HCT116 (cell line): ENCODE results near the gene RNF144B. TPM values are rescaled to one million over a fixed set of nuclear protein-coding genes. Genes with fewer than 3 reads are reported as not detected.

Experiments
- ATAC-seq: fragments of 200-7000 bp; cut with Tn5 transposase; 2 replicates; pipeline ENCODE4 v1.9.1; 2020; ENCODE audit warnings: mild to moderate bottlenecking, moderate library complexity
- BruUV-seq: library from RNA; stranded (reverse); fragments of 400-500 nt; replicated peaks from 2 replicates; lab custom pipeline; 2021; lab: Mats Ljungman, UMichigan
- CTCF ChIA-PET: fragments of 300-600 bp; sonication (Branson Sonifier 250); formaldehyde crosslinking; loops from one replicate; lab custom pipeline; 2021; ENCODE audit warnings: antibody characterized with exemption; lab: Charles Lee
- POLR2A ChIA-PET: fragments of 300-600, 350-600 bp; sonication (Branson Sonifier 250); formaldehyde crosslinking; loops from one replicate; lab custom pipeline; 2021; ENCODE audit warnings: antibody characterized with exemption; lab: Charles Lee
- RAD21 ChIA-PET, 2 experiments: fragments of 300-600 bp; sonication (Branson Sonifier 250); formaldehyde crosslinking; loops; one replicate each; lab custom pipeline; 2023; ENCODE audit warnings: low total read pairs in 2 of 2; ENCODE audit not compliant: uncharacterized antibody in 2 of 2, unreplicated experiment in 2 of 2, low non-redundant PET in 1 of 2; lab: Charles Lee
- DNase-seq: peaks from one replicate; pipeline ENCODE4 v3.0.0-alpha.2; 2010; ENCODE audit warnings: low read depth, low spot score
- H2AFZ ChIP-seq: fragments of 200-600 bp; shearing (Covaris generic), sonication (generic); 2 replicates; pipeline ENCODE4 v1.6.1; 2017; ENCODE audit warnings: low read depth, mixed run types, mixed read lengths, antibody characterized with exemption, low read length; ENCODE audit not compliant: poor library complexity, severe bottlenecking
- H3K27ac ChIP-seq: 2 replicates; pipeline ENCODE4 v1.5.1; 2012; ENCODE audit warnings: low read depth, low read length
- H3K27me3 ChIP-seq: fragments of 200-600 bp; sonication (generic); 2 replicates; pipeline ENCODE4 v1.6.1; 2016; ENCODE audit warnings: mixed run types, low read length, mixed read lengths; ENCODE audit not compliant: insufficient read depth
- H3K36me3 ChIP-seq, 2 experiments: fragments of 200-500 bp in 1 of 2; fragments of 200-600 bp in 1 of 2; sonication (Bioruptor generic) in 1 of 2; sonication (generic) in 1 of 2; 2 replicates each; pipeline versions ENCODE4 v1.5.1 to v1.6.1; 2014 to 2016; ENCODE audit warnings: low read length in 2 of 2, inconsistent platforms in 1 of 2, mixed read lengths in 1 of 2, mixed run types in 1 of 2; ENCODE audit not compliant: insufficient read depth in 2 of 2, control insufficient read depth in 1 of 2
- H3K4me1 ChIP-seq, 2 experiments: fragments of 200-600 bp in 1 of 2; sonication (generic) in 1 of 2; 2 replicates each; pipeline versions ENCODE4 v1.5.1 to v1.6.1; 2012 to 2017; ENCODE audit warnings: low read length in 2 of 2, inconsistent platforms in 1 of 2, mild to moderate bottlenecking in 1 of 2, mixed read lengths in 1 of 2, mixed run types in 1 of 2, moderate library complexity in 1 of 2; ENCODE audit not compliant: insufficient read depth in 2 of 2, control insufficient read depth in 1 of 2
- H3K4me2 ChIP-seq: fragments of 200-600 bp; sonication (generic); 2 replicates; pipeline ENCODE4 v1.6.1; 2017; ENCODE audit warnings: mixed run types, low read length, mixed read lengths
- H3K4me3 ChIP-seq, 2 experiments: fragments of 200-600 bp in 1 of 2; sonication (generic) in 1 of 2; replicated peaks in 1 of 2; 2 replicates each; pipeline ENCODE4 v1.5.1; 2011 to 2016; ENCODE audit warnings: low read length in 2 of 2, control low read depth in 1 of 2, low read depth in 1 of 2, mild to moderate bottlenecking in 1 of 2, mixed read lengths in 1 of 2, mixed run types in 1 of 2
- H3K79me2 ChIP-seq: fragments of 200-600 bp; sonication (generic); 2 replicates; pipeline ENCODE4 v1.6.1; 2017; ENCODE audit warnings: mild to moderate bottlenecking, mixed run types, low read length, moderate library complexity, mixed read lengths; ENCODE audit not compliant: insufficient read depth
- H3K9ac ChIP-seq: fragments of 200-600 bp; sonication (generic); 2 replicates; pipeline ENCODE4 v1.6.1; 2016; ENCODE audit warnings: low read length, mixed read lengths
- H3K9me2 ChIP-seq: fragments of 200-600 bp; sonication (generic), shearing (Covaris generic); 2 replicates; pipeline ENCODE4 v1.6.1; 2017; ENCODE audit warnings: mixed run types, mild to moderate bottlenecking, moderate library complexity; ENCODE audit not compliant: insufficient read depth
- H3K9me3 ChIP-seq, 2 experiments: fragments of 200-500 bp in 1 of 2; fragments of 200-600 bp in 1 of 2; sonication (Bioruptor generic) in 1 of 2; sonication (generic) in 1 of 2; 2 replicates each; pipeline ENCODE4 v1.6.1; 2014 to 2017; ENCODE audit warnings: low read length in 2 of 2, mixed read lengths in 2 of 2, inconsistent platforms in 1 of 2, low read depth in 1 of 2, mild to moderate bottlenecking in 1 of 2, mixed run types in 1 of 2, moderate library complexity in 1 of 2; ENCODE audit not compliant: control insufficient read depth in 1 of 2, insufficient read depth in 1 of 2
- H4K20me1 ChIP-seq: fragments of 200-600 bp; sonication (generic), shearing (Covaris generic); 2 replicates; pipeline ENCODE4 v1.6.1; 2017; ENCODE audit warnings: mixed run types, mild to moderate bottlenecking, moderate library complexity; ENCODE audit not compliant: insufficient read depth
- CEBPB ChIP-seq: IDR thresholded peaks from 2 replicates; pipeline ENCODE4 v1.6.1; 2012; ENCODE audit warnings: low read depth
- EGR1 ChIP-seq: IDR thresholded peaks from 2 replicates; pipeline ENCODE4 v1.6.1; 2012; ENCODE audit warnings: low read depth
- ELF1 ChIP-seq: IDR thresholded peaks from 2 replicates; pipeline ENCODE4 v1.6.1; 2012; ENCODE audit warnings: low read depth, borderline replicate concordance
- EZH2 ChIP-seq: fragments of 200-600 bp; sonication (generic); IDR thresholded peaks from 2 replicates; pipeline ENCODE4 v1.6.1; 2017; ENCODE audit warnings: antibody characterized with exemption, mixed run types
- FOSL1 ChIP-seq: IDR thresholded peaks from 2 replicates; pipeline ENCODE4 v1.6.1; 2012; ENCODE audit warnings: low read depth
- JUND ChIP-seq: IDR thresholded peaks from 2 replicates; pipeline ENCODE4 v1.6.1; 2012
- POLR2A ChIP-seq: IDR thresholded peaks from 2 replicates; pipeline ENCODE4 v1.7.0; 2011; ENCODE audit warnings: borderline replicate concordance; ENCODE audit not compliant: insufficient read depth, insufficient read length; ENCODE audit errors: extremely low read depth
- POLR2AphosphoS5 ChIP-seq: IDR thresholded peaks from 2 replicates; pipeline ENCODE4 v1.6.1; 2011; ENCODE audit warnings: mild to moderate bottlenecking, low read depth, low read length, moderate library complexity
- RAD21 ChIP-seq: IDR thresholded peaks from 2 replicates; pipeline ENCODE4 v1.6.1; 2012; ENCODE audit warnings: low read depth, mild to moderate bottlenecking
- SIN3A ChIP-seq: IDR thresholded peaks from 2 replicates; pipeline ENCODE4 v1.6.1; 2012; ENCODE audit warnings: low read depth
- SRF ChIP-seq: IDR thresholded peaks from 2 replicates; pipeline ENCODE4 v1.6.1; 2012; ENCODE audit warnings: low read depth
- TCF7L2 ChIP-seq: IDR thresholded peaks from 2 replicates; pipeline ENCODE4 v1.7.0; 2011; ENCODE audit warnings: borderline replicate concordance, inconsistent platforms; ENCODE audit not compliant: insufficient read depth, insufficient read length; ENCODE audit errors: extremely low read depth
- YY1 ChIP-seq: IDR thresholded peaks from 2 replicates; pipeline ENCODE4 v1.6.1; 2011; ENCODE audit warnings: low read length, low read depth, moderate library complexity, mild to moderate bottlenecking; ENCODE audit not compliant: insufficient replicate concordance; ENCODE audit errors: extremely low read depth
- ZFX ChIP-seq: fragments of 450-650 bp; IDR thresholded peaks from 2 replicates; pipeline ENCODE4 v1.6.1; 2017
- intact Hi-C: fragments of 100-400 bp; cut with micrococcal nuclease; formaldehyde crosslinking; loops from 2 replicates; pipeline ENCODE4 v1.10.0; 2022
- total RNA-seq: library from RNA; stranded (reverse); gene quantifications from one replicate; pipeline ENCODE4 v1.2.1, GENCODE V29; 2021; ENCODE audit not compliant: unreplicated experiment
- TF ChIP-seq, protein P1 (sequence below): IDR thresholded peaks from 2 replicates; pipeline ENCODE4 v1.6.1; 2012
- TF ChIP-seq, protein P2 (sequence below): IDR thresholded peaks from 2 replicates; pipeline ENCODE4 v1.6.1; 2011; ENCODE audit warnings: mild to moderate bottlenecking, low read length, moderate library complexity; ENCODE audit not compliant: insufficient replicate concordance; ENCODE audit errors: extremely low read depth
- TF ChIP-seq, protein P3 (sequence below): IDR thresholded peaks from 2 replicates; pipeline ENCODE4 v1.6.1; 2012

The RNF144B gene
- total RNA-seq, 1 experiment from 2014 or later = 2.1 TPM

DNA sequence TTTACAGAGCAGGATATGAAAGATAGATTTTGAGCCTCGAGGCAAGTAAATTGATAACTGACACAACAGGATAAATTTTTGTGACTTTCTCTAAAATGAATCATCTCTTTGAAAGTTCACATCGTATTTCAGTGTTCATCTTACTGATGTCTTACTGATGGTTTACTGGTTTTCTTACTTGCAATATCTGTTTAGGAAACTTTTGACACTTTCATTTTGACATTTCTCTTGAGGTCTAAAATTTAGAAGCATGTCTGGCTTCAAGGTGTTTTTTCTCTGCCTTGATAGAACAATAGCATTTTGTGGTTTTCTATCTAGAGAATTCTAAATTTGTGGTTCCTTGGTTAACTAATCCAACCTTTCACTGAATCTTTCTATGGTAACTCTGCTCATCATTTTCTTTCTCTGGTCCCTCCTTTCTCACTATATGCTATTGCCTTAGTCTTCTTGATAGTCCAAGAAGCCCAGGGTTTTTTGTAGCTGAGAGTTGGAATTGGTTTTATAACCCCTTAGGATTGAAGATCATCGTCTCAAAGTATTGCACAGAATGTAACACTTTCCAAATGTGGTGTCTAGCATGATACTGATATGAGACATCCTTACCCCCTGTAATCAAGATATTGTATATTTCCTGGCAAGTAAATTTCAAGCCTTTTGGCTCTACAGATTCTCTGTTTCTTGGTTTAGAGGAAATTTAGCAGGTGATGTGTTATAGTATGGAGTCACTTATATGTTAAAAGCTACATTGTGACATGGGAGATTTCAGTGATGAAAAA, 98.7 kb downstream of the RNF144B start:
- Histone ChIP-seq H3K27ac (no peak overlapping the region), H3K27me3 (no peaks in the 10 kb centered on the region; the same call in 1 of the 2 replicates), H3K4me3 (no peak overlapping the region), H3K36me3 (no peaks in the 10 kb centered on the region), H3K4me2 (no peak overlapping the region), H3K9me3 (no peaks in the 10 kb centered on the region), H3K79me2 (no peaks in the 10 kb centered on the region), H3K4me1 (no peaks in the 10 kb centered on the region), H4K20me1 (no peaks in the 10 kb centered on the region), H3K9me2 (no peaks in the 10 kb centered on the region), H2AFZ (no peak overlapping the region), H3K9ac (no peak overlapping the region)
- no peak for TF ChIP-seq JUND
- no peak for TF ChIP-seq EZH2
- no peak for TF ChIP-seq YY1
- no peak for TF ChIP-seq FOSL1
- TF ChIP-seq, protein P1, sequence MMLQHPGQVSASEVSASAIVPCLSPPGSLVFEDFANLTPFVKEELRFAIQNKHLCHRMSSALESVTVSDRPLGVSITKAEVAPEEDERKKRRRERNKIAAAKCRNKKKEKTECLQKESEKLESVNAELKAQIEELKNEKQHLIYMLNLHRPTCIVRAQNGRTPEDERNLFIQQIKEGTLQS = no peak
- TF ChIP-seq ZFX = no peak
- no peak for TF ChIP-seq CEBPB
- no peak for TF ChIP-seq SRF
- no peak for TF ChIP-seq SIN3A
- TF ChIP-seq EGR1 = no peak
- DNase-seq (no peak), ATAC-seq (no peak)
- intact Hi-C loops = no loop called here
- ChIA-PET CTCF (no interaction called here), POLR2A (no interaction called here), RAD21 (no interaction called here)
- no TSS peak for BruUV-seq

DNA sequence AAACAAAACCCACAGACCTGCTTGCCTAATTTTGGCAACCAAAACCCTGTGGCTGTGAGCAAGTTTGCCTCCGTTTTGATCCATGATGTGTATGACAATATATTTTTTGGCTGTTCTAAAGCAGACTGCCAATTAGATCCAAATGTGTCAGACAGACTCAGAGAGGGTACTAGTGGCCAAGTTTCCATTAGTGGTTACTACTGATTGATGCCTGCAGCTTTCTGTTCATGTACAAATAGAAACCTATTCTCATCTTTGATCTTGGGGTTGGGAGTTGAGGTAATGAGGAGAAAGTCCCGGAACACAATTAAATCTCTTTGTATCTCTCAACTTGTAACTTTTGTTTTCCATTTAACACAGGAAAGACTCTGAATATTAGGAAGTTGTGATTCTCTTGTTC, 100.9 kb downstream of the RNF144B start:
- ChIA-PET RAD21 (no interaction called here), POLR2A (no interaction called here), CTCF (no interaction called here)
- Histone ChIP-seq H4K20me1 (no peaks in the 10 kb centered on the region), H3K27ac (no peak overlapping the region), H3K4me1 (no peaks in the 10 kb centered on the region), H3K36me3 (no peaks in the 10 kb centered on the region), H3K4me3 (no peak overlapping the region), H3K4me2 (no peak overlapping the region), H3K9ac (no peak overlapping the region), H2AFZ (no peak overlapping the region), H3K79me2 (no peaks in the 10 kb centered on the region), H3K9me2 (no peaks in the 10 kb centered on the region), H3K27me3 (no peaks in the 10 kb centered on the region; the same call in 1 of the 2 replicates), H3K9me3 (no peaks in the 10 kb centered on the region)
- no TSS peak for BruUV-seq
- intact Hi-C loops = no loop called here
- no peak for ATAC-seq
- DNase-seq = no peak
- TF ChIP-seq, protein P1 = no peak
- TF ChIP-seq TCF7L2 (no peak), YY1 (no peak), RAD21 (no peak), EZH2 (no peak), SIN3A (no peak), POLR2A (no peak), ZFX (no peak), SRF (no peak), POLR2AphosphoS5 (no peak), ELF1 (no peak), CEBPB (no peak), JUND (no peak)
- TF ChIP-seq, protein P2, sequence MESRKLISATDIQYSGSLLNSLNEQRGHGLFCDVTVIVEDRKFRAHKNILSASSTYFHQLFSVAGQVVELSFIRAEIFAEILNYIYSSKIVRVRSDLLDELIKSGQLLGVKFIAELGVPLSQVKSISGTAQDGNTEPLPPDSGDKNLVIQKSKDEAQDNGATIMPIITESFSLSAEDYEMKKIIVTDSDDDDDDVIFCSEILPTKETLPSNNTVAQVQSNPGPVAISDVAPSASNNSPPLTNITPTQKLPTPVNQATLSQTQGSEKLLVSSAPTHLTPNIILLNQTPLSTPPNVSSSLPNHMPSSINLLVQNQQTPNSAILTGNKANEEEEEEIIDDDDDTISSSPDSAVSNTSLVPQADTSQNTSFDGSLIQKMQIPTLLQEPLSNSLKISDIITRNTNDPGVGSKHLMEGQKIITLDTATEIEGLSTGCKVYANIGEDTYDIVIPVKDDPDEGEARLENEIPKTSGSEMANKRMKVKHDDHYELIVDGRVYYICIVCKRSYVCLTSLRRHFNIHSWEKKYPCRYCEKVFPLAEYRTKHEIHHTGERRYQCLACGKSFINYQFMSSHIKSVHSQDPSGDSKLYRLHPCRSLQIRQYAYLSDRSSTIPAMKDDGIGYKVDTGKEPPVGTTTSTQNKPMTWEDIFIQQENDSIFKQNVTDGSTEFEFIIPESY = no peak
- TF ChIP-seq, protein P3, sequence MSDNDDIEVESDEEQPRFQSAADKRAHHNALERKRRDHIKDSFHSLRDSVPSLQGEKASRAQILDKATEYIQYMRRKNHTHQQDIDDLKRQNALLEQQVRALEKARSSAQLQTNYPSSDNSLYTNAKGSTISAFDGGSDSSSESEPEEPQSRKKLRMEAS = no peak
